Lower leg skin (tissue), 3 donors: ENCODE data around the gene CSF1R.

Source experiments
- POLR2A ChIP-seq, 2 donors: fragments of 450-650 bp; IDR thresholded peaks; one replicate each; pipeline ENCODE4 v1.6.1; 2016 to 2017; ENCODE audit warnings: antibody characterized with exemption in 2 of 2, mild to moderate bottlenecking in 1 of 2, moderate library complexity in 1 of 2
- TF ChIP-seq, protein P1 (sequence below), 3 donors: fragments of 450-650 bp; IDR thresholded peaks; one replicate each; pipeline ENCODE4 v1.5.1; 2016; ENCODE audit warnings: antibody characterized with exemption in 3 of 3, mild to moderate bottlenecking in 3 of 3, moderate library complexity in 2 of 3

GRCh38 chr5:150132740-150133139, 46.4 kb upstream of the CSF1R start:
- no peak for TF ChIP-seq POLR2A (IDR thresholded peaks at IDR 0.05)
- TF ChIP-seq, protein P1, sequence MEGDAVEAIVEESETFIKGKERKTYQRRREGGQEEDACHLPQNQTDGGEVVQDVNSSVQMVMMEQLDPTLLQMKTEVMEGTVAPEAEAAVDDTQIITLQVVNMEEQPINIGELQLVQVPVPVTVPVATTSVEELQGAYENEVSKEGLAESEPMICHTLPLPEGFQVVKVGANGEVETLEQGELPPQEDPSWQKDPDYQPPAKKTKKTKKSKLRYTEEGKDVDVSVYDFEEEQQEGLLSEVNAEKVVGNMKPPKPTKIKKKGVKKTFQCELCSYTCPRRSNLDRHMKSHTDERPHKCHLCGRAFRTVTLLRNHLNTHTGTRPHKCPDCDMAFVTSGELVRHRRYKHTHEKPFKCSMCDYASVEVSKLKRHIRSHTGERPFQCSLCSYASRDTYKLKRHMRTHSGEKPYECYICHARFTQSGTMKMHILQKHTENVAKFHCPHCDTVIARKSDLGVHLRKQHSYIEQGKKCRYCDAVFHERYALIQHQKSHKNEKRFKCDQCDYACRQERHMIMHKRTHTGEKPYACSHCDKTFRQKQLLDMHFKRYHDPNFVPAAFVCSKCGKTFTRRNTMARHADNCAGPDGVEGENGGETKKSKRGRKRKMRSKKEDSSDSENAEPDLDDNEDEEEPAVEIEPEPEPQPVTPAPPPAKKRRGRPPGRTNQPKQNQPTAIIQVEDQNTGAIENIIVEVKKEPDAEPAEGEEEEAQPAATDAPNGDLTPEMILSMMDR (IDR thresholded peaks at IDR 0.05): no peak
